BJ (cell line): ENCODE measurements around the gene MEX3A. TPM values are rescaled to one million over a fixed set of nuclear protein-coding genes. Genes with fewer than 3 reads are reported as not detected.

Source experiments
- CTCF ChIA-PET: fragments of 350-600 bp; formaldehyde crosslinking; extraction: SDS; loops from one replicate; lab custom pipeline; 2021; ENCODE audit warnings: antibody characterized with exemption, inconsistent platforms; lab: Yijun Ruan, JAX
- POLR2A ChIA-PET: fragments of 300-600 bp; sonication (Branson Sonifier 250); formaldehyde crosslinking; extraction: SDS; loops from one replicate; lab custom pipeline; 2021; ENCODE audit warnings: antibody characterized with exemption; lab: Charles Lee
- DNase-seq: peaks from one replicate; pipeline ENCODE4 v3.0.0-alpha.2; 2011; ENCODE audit warnings: low read depth
- H3K27me3 ChIP-seq: 2 replicates; pipeline ENCODE4 v1.6.0; 2011; ENCODE audit warnings: low read length; ENCODE audit not compliant: control insufficient read depth, insufficient read depth
- H3K36me3 ChIP-seq: 2 replicates; pipeline ENCODE4 v1.5.1; 2011; ENCODE audit warnings: low read length; ENCODE audit not compliant: control insufficient read depth, insufficient read depth
- H3K4me3 ChIP-seq: 2 replicates; pipeline ENCODE4 v1.5.1; 2011; ENCODE audit warnings: low read depth, mild to moderate bottlenecking, control low read depth, low read length
- CTCF ChIP-seq: IDR thresholded peaks from 2 replicates; pipeline ENCODE4 v1.5.1; 2011; ENCODE audit warnings: low read depth, mild to moderate bottlenecking, control low read depth, inconsistent platforms, low read length, moderate library complexity; ENCODE audit not compliant: insufficient read depth
- polyA plus RNA-seq: library from polyadenylated mRNA; depleted of rRNA; stranded (reverse); fragments of >200 nt; gene quantifications from 2 replicates; pipeline ENCODE4 v1.2.3, GENCODE V29; 2011

MEX3A gene
- polyA plus RNA-seq, 1 experiment = 1.9 TPM

- H3K27me3 ChIP-seq = no peaks in the 10 kb centered on the region
- TF ChIP-seq CTCF = no peak
- no peak overlapping the region for H3K4me3 ChIP-seq
- DNase-seq = no peak
- no peaks in the 10 kb centered on the region for H3K36me3 ChIP-seq
- CTCF ChIA-PET = interaction anchor here (1.1 to 27.9 kb wide), 13 partner anchors 10 to 229 kb away, joined by 3 to 983 read pairs (median 7); partner anchors contain the start of genes LMNA and SEMA4A
- POLR2A ChIA-PET = no interaction called here
Observed at GRCh38 chr1:156090138-156090839, 8.0 kb upstream of the MEX3A start.

GRCh38 chr1:156089704-156090103 is 7.4 kb upstream of the MEX3A start:
- CTCF ChIA-PET = interaction anchor here (1.1 to 27.9 kb wide), 11 partner anchors 11 to 230 kb away, joined by 3 to 983 read pairs (median 5); partner anchors contain the start of genes LMNA and SEMA4A

GRCh38 chr1:156086256-156086662 is 4.0 kb upstream of the MEX3A start:
- DNase-seq = no peak
- TF ChIP-seq CTCF = no peak
- H3K27me3 ChIP-seq = no peaks in the 10 kb centered on the region
- no peak overlapping the region for H3K4me3 ChIP-seq
- no peaks in the 10 kb centered on the region; the same call in 1 of the 2 replicates for H3K36me3 ChIP-seq
- POLR2A ChIA-PET = interaction anchor here (0.5 kb wide), 1 partner anchor 16 kb away, joined by 8 read pairs; no protein-coding TSS in a partner anchor
- CTCF ChIA-PET = interaction anchor here (1.1 to 27.9 kb wide), 4 partner anchors 10 to 139 kb away, joined by 3 to 983 read pairs (median 4); partner anchors contain the start of gene LMNA

More at GRCh38 chr1:156089704-156090103, 7.4 kb upstream of the MEX3A start:
- POLR2A ChIA-PET = interaction anchor here (0.6 kb wide), 1 partner anchor 144 kb away, joined by 11 read pairs; no protein-coding TSS in a partner anchor
- no peaks in the 10 kb centered on the region; the same call in 1 of the 2 replicates for H3K36me3 ChIP-seq
- TF ChIP-seq CTCF = no peak
- no peaks in the 10 kb centered on the region for H3K27me3 ChIP-seq
- no peak for DNase-seq
- no peak overlapping the region for H3K4me3 ChIP-seq

- H3K27me3 ChIP-seq = no peaks in the 10 kb centered on the region
- DNase-seq = no peak
- CTCF ChIA-PET = interaction anchor here (0.7 to 27.9 kb wide), 5 partner anchors 13 to 142 kb away, joined by 3 to 983 read pairs (median 7); partner anchors contain the start of gene LMNA
- no peak for TF ChIP-seq CTCF
- H3K4me3 ChIP-seq = no peak overlapping the region; the same call in 1 of the 2 replicates
- H3K36me3 ChIP-seq = no peaks in the 10 kb centered on the region; the same call in 1 of the 2 replicates
- POLR2A ChIA-PET = no interaction called here
Observed at GRCh38 chr1:156083800-156084790, 1.8 kb upstream of the MEX3A start.
